ENCODE results near the gene FBXO8.

DNA sequence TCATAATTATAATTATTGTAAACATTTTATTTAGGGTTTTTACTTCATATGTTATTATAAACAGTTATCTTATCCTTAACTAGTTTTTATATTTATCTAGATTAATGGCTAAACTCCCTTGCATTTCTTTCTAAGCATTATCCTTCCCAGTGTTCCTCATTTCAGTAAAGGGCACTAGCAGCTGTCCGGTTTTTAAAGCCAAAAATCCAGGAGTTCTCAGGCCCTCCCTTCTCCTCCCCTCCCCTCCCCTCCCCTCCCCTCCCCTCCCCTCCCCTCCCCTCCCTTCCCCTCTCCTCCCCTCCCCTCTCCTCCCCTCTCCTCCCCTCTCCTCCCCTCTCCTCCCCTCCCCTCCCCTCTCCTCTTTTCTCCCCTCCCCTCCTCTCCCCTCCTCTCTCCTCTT is 58.9 kb downstream of the FBXO8 start:
- TF ChIP-seq CTCF (IDR thresholded peaks at IDR 0.05) (no peak), POLR2A (IDR thresholded peaks at IDR 0.05) (no peak), POLR2AphosphoS5 (IDR thresholded peaks at IDR 0.05) (no peak)

All from breast epithelium (tissue), 3 donors.